Heart left ventricle (tissue), 13 donors: ENCODE results near the gene C6orf141.

Experiments
- POLR2A ChIP-seq, 2 donors: fragments of 450-650 bp; IDR thresholded peaks; one replicate each; pipeline ENCODE4 v1.6.1; 2017; ENCODE audit warnings: antibody characterized with exemption in 2 of 2, mild to moderate bottlenecking in 2 of 2, moderate library complexity in 2 of 2
- TF ChIP-seq, protein P1 (sequence below), 12 donors: fragments of 200-600 bp; sonication (generic) in 4 of 12; IDR thresholded peaks; one replicate each; pipeline versions ENCODE4 v1.5.0 to v1.8.0; 2018 to 2022; ENCODE audit warnings: antibody characterized with exemption in 12 of 12, mild to moderate bottlenecking in 5 of 12
- donor health status: ischemic (EF 13 %, LVEDD 7.1; RV severe dilation, severe dysfunction).
- donor health status: DM: no; HTN: yes; CAD: no.
- donor health status: DM: no; HTN: no; CAD: no.
- donor health status: ischemic (EF 25% LVEDD 6.9; RV normal size, moderate dysfunction).
- donor health status: ischemic (EF 25% LVEDD 5.7; RV mildly dilated, moderate dysfunction).
- donor health status: ischemic (EF 35%, LVEDD 5.7; RV mildly dilated, moderate dysfunction).
- donor health status: nonischemic (EF 11% LVEDD 7.7; RV severe dilation, severe dysfunction).
- donor health status: DM: yes; HTN: yes; CAD: no.
- donor health status: PGD.
- donor health status: ischemic (EF 29% LVEDD 5.4; RV normal size, mild dysfunction).
- donor health status: nonischemic (EF 23%, LVEDD 6.1; RV moderate dilation, normal function).

DNA sequence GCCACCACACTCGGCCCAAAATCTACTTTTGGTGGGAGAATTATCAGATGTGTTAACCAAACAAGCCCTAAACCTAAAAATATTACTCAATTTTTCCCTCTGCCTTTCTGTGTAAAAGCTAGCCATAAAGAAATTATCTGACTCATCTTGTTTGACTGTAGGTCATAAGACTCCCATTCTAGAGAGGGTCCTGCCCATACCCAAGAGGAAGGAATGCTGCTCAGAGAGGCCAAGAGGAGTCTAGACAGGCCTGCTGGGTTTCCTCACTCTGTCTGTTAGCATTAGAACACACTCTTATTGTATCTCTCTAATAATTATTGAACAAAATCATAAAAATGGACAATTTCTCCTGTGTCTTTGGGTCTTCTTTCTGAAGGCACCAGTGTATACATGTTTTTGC, 26.1 kb downstream of the C6orf141 start:
- TF ChIP-seq, protein P1, sequence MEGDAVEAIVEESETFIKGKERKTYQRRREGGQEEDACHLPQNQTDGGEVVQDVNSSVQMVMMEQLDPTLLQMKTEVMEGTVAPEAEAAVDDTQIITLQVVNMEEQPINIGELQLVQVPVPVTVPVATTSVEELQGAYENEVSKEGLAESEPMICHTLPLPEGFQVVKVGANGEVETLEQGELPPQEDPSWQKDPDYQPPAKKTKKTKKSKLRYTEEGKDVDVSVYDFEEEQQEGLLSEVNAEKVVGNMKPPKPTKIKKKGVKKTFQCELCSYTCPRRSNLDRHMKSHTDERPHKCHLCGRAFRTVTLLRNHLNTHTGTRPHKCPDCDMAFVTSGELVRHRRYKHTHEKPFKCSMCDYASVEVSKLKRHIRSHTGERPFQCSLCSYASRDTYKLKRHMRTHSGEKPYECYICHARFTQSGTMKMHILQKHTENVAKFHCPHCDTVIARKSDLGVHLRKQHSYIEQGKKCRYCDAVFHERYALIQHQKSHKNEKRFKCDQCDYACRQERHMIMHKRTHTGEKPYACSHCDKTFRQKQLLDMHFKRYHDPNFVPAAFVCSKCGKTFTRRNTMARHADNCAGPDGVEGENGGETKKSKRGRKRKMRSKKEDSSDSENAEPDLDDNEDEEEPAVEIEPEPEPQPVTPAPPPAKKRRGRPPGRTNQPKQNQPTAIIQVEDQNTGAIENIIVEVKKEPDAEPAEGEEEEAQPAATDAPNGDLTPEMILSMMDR (IDR thresholded peaks at IDR 0.05): no peak
- TF ChIP-seq POLR2A (IDR thresholded peaks at IDR 0.05): no peak
